MCF 10A (cell line): ENCODE measurements around the gene PRRC2A. TPM values are rescaled to one million over a fixed set of nuclear protein-coding genes. Genes with fewer than 3 reads are reported as not detected.

Experiments
- BruUV-seq: library from RNA; stranded (reverse); fragments of 400-500 nt; replicated peaks from 2 replicates; lab custom pipeline; 2021; lab: Mats Ljungman, UMichigan
- CTCF ChIA-PET: fragments of 300-600 bp; sonication (Branson Sonifier 250); formaldehyde crosslinking; extraction: SDS; loops from one replicate; lab custom pipeline; 2021; ENCODE audit warnings: antibody characterized with exemption, inconsistent platforms; lab: Yijun Ruan, JAX
- POLR2A ChIA-PET: fragments of 300-600, 350-650 bp; sonication (Branson Sonifier 250); formaldehyde crosslinking; extraction: SDS; loops from one replicate; lab custom pipeline; 2020; ENCODE audit warnings: antibody characterized with exemption, inconsistent platforms; lab: Yijun Ruan, JAX
- DNase-seq: peaks from one replicate; pipeline ENCODE4 v3.0.0-alpha.2; 2018; ENCODE audit not compliant: unreplicated experiment
- H3K27ac Mint-ChIP-seq: one replicate; pipeline ENCODE4 v1.8.0; 2022; ENCODE audit warnings: mild to moderate bottlenecking, low read depth, mixed read lengths; ENCODE audit not compliant: unreplicated experiment
- H3K27me3 Mint-ChIP-seq: one replicate; pipeline ENCODE4 v1.8.0; 2022; ENCODE audit warnings: mixed read lengths; ENCODE audit not compliant: insufficient read depth, unreplicated experiment
- H3K36me3 Mint-ChIP-seq: one replicate; pipeline ENCODE4 v1.8.0; 2022; ENCODE audit warnings: mild to moderate bottlenecking, moderate library complexity, mixed read lengths; ENCODE audit not compliant: insufficient read depth, unreplicated experiment
- H3K4me1 Mint-ChIP-seq: one replicate; pipeline ENCODE4 v1.8.0; 2022; ENCODE audit warnings: mixed read lengths; ENCODE audit not compliant: insufficient read depth, unreplicated experiment
- H3K4me3 Mint-ChIP-seq: one replicate; pipeline ENCODE4 v1.8.0; 2022; ENCODE audit warnings: mild to moderate bottlenecking, moderate library complexity, mixed read lengths; ENCODE audit not compliant: unreplicated experiment
- H3K9me3 Mint-ChIP-seq: one replicate; pipeline ENCODE4 v1.8.0; 2022; ENCODE audit warnings: mixed read lengths; ENCODE audit not compliant: unreplicated experiment
- intact Hi-C: fragments of 100-400 bp; cut with micrococcal nuclease; formaldehyde crosslinking; loops from 2 replicates; pipeline ENCODE4 v1.14.1; 2022
- total RNA-seq: library from RNA; stranded (reverse); gene quantifications from 2 replicates; pipeline ENCODE4 v1.2.3, GENCODE V29; 2022
- TF ChIP-seq, protein P1 (sequence below): fragments of 200-600 bp; IDR thresholded peaks from one replicate; pipeline ENCODE4 v1.8.0; 2022; ENCODE audit warnings: antibody characterized with exemption, mild to moderate bottlenecking; ENCODE audit not compliant: unreplicated experiment

The PRRC2A gene
- total RNA-seq, 1 experiment from 2014 or later: 247 TPM

DNA sequence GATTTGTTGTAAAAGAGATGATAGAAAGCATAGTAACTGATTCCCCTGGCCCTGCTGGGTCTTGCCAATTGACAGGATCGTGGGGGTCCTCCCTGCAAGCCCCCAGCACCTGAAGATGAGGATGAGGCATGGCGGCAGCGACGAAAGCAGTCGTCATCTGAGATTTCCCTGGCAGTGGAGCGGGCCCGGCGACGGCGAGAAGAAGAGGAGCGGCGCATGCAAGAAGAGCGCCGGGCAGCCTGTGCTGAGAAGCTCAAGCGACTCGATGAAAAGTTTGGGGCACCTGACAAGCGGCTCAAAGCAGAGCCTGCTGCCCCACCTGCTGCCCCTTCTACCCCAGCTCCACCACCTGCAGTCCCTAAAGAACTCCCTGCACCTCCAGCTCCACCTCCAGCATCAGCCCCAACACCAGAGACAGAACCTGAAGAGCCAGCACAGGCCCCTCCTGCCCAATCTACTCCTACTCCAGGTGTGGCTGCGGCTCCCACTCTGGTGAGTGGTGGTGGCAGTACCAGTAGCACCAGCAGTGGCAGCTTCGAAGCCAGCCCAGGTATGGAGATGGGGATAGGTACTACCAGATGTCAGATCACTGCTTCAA, 7.3 kb downstream of the PRRC2A start:
- Mint-ChIP-seq H3K4me1 (peaks cover 2% of the 10 kb centered on the region), H3K36me3 (peaks cover 100% of the 10 kb centered on the region)

DNA sequence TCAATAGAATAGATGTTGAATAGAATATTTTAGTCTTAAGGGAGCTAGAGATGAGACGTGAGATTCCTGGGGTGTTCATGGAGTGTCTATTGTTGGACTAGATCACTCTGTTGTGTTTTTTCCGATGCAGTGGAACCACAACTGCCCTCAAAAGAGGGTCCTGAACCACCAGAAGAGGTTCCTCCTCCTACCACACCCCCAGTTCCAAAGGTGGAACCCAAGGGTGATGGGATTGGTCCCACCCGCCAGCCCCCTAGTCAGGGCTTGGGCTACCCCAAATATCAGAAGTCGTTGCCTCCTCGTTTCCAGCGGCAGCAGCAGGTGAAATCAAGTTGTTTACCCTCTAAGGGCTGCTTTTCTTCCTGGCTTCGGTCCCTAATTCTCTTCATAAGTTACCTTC, 8.5 kb downstream of the PRRC2A start:
- CTCF ChIA-PET: no interaction called here
- TF ChIP-seq, protein P1, sequence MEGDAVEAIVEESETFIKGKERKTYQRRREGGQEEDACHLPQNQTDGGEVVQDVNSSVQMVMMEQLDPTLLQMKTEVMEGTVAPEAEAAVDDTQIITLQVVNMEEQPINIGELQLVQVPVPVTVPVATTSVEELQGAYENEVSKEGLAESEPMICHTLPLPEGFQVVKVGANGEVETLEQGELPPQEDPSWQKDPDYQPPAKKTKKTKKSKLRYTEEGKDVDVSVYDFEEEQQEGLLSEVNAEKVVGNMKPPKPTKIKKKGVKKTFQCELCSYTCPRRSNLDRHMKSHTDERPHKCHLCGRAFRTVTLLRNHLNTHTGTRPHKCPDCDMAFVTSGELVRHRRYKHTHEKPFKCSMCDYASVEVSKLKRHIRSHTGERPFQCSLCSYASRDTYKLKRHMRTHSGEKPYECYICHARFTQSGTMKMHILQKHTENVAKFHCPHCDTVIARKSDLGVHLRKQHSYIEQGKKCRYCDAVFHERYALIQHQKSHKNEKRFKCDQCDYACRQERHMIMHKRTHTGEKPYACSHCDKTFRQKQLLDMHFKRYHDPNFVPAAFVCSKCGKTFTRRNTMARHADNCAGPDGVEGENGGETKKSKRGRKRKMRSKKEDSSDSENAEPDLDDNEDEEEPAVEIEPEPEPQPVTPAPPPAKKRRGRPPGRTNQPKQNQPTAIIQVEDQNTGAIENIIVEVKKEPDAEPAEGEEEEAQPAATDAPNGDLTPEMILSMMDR: no peak
- H3K9me3 Mint-ChIP-seq: no peaks in the 10 kb centered on the region
- no peaks in the 10 kb centered on the region for H3K27me3 Mint-ChIP-seq
- intact Hi-C loops: no loop called here
- no peaks in the 10 kb centered on the region for H3K4me1 Mint-ChIP-seq
- H3K36me3 Mint-ChIP-seq: peaks cover 100% of the 10 kb centered on the region
- POLR2A ChIA-PET: interaction anchor here (0.5 to 1.0 kb wide), 2 partner anchors 23 to 107 kb away, joined by 3 to 4 read pairs; partner anchors contain the start of gene BAG6
- no peak for DNase-seq
- no TSS peak for BruUV-seq
- H3K4me3 Mint-ChIP-seq: no peak overlapping the region
- H3K27ac Mint-ChIP-seq: no peak overlapping the region

More for the DNA sequence above, 7.3 kb downstream of the PRRC2A start:
- Mint-ChIP-seq H3K27me3 (no peaks in the 10 kb centered on the region), H3K9me3 (no peaks in the 10 kb centered on the region), H3K4me3 (no peak overlapping the region), H3K27ac (peak overlapping the region; percentile 60)
- no peak for DNase-seq
- ChIA-PET CTCF (interaction anchor here (0.7 to 0.9 kb wide), 2 partner anchors 13 to 49 kb away, joined by 3 read pairs; no protein-coding TSS in a partner anchor), POLR2A (interaction anchor here (1.0 to 8.0 kb wide), 2 partner anchors 11 to 24 kb away, joined by 4 to 50 read pairs; partner anchors contain the start of gene BAG6)
- intact Hi-C loops: no loop called here
- TF ChIP-seq, protein P1: no peak
- no TSS peak for BruUV-seq

DNA sequence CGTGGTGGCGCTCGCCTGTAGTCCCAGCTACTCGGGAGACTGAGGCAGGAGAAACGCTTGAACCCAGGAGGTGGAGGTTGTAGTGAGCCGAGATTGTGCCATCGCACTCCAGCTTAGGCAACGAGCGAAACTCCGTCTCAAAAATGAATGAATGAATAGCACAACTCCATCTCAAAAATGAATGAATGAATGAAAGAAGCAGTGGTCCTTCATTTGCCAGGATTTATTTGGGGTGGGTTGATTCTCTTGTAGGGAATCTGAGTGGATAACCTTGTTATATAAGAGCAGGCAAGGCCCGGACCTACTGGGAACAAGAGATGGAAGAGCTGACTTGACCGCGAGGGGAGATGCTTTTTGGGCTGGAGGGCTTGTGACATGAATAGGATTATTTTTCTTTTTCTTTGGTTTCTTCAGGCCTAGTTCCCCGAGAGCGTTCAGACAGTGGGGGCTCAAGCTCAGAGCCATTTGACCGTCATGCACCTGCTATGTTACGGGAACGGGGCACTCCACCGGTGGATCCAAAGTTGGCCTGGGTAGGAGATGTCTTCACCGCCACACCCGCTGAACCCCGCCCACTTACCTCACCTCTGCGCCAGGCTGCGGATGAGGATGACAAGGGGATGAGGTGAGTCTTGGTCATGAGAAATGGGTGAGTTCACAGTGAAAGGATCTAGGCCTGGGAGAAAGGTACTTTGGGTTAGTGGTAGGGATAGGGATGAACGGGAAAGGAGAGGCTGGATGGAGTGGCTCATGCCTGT, 9.8 kb downstream of the PRRC2A start:
- H3K27ac Mint-ChIP-seq: no peak overlapping the region
- POLR2A ChIA-PET: no interaction called here
- CTCF ChIA-PET: no interaction called here
- no TSS peak for BruUV-seq
- H3K36me3 Mint-ChIP-seq: peaks cover 100% of the 10 kb centered on the region
- TF ChIP-seq, protein P1: no peak
- no peak for DNase-seq
- no peaks in the 10 kb centered on the region for H3K4me1 Mint-ChIP-seq
- intact Hi-C loops: no loop called here
- H3K27me3 Mint-ChIP-seq: no peaks in the 10 kb centered on the region
- no peaks in the 10 kb centered on the region for H3K9me3 Mint-ChIP-seq
- no peak overlapping the region for H3K4me3 Mint-ChIP-seq

DNA sequence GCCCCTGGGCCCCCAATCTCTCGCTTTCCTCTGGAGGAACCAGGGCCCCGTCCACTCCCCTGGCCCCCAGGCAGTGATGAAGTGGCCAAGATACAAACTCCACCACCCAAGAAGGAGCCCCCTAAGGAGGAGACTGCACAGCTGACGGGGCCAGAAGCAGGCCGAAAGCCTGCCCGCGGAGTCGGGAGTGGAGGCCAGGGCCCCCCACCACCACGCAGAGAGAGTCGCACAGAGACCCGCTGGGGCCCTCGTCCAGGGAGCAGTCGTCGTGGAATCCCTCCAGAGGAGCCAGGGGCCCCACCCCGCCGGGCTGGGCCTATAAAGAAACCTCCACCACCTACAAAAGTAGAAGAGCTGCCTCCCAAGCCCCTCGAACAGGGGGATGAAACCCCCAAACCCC, 10.7 kb downstream of the PRRC2A start:
- POLR2A ChIA-PET: no interaction called here
- peaks cover 100% of the 10 kb centered on the region for H3K36me3 Mint-ChIP-seq
- DNase-seq: no peak
- H3K27me3 Mint-ChIP-seq: no peaks in the 10 kb centered on the region
- CTCF ChIA-PET: interaction anchor here (0.8 kb wide), 1 partner anchor 467 kb away, joined by 4 read pairs; no protein-coding TSS in a partner anchor
- no peak overlapping the region for H3K27ac Mint-ChIP-seq
- intact Hi-C loops: no loop called here
- no peaks in the 10 kb centered on the region for H3K9me3 Mint-ChIP-seq
- TF ChIP-seq, protein P1: no peak
- H3K4me1 Mint-ChIP-seq: no peaks in the 10 kb centered on the region
- no peak overlapping the region for H3K4me3 Mint-ChIP-seq
- TSS peak; percentile 19 for BruUV-seq
